Skin epidermis (tissue), 12 donors: ENCODE data around the gene SMURF1.

Experiments used
- H3K27ac ChIP-seq, 21 experiments: fragments of 200-600 bp; sonication (generic) in 11 of 21; one replicate each; pipeline ENCODE4 v1.5.0; 2020; ENCODE audit warnings: mild to moderate bottlenecking in 3 of 21, inconsistent platforms in 2 of 21, moderate library complexity in 2 of 21
- H3K4me3 ChIP-seq, 7 experiments: fragments of 200-600 bp; sonication (generic) in 2 of 7; one replicate each; pipeline ENCODE4 v1.5.0; 2020; ENCODE audit warnings: inconsistent platforms in 2 of 7, mild to moderate bottlenecking in 2 of 7, moderate library complexity in 1 of 7

The SMURF1 gene

GRCh38 chr7:99037327-99037940 lies 106.5 kb downstream of the SMURF1 start:
- Histone ChIP-seq H3K4me3 (no peak overlapping the region), H3K27ac (no peak overlapping the region)

GRCh38 chr7:99036546-99037111 lies 107.3 kb downstream of the SMURF1 start:
- Histone ChIP-seq H3K4me3 (no peak overlapping the region), H3K27ac (no peak overlapping the region)

- Histone ChIP-seq H3K4me3 (no peak overlapping the region), H3K27ac (peak overlapping the region in 1 of 21 experiments; percentile 41)
Observed at GRCh38 chr7:99035723-99036545, 108.0 kb downstream of the SMURF1 start.

- H3K4me3 ChIP-seq = no peak overlapping the region
- H3K27ac ChIP-seq = peak overlapping the region in 2 of 21 experiments; percentile 39 to 57
Observed at GRCh38 chr7:99034932-99035722, 108.8 kb downstream of the SMURF1 start.

- peak overlapping the region in 4 of 21 experiments; percentile 45 to 67 (median 51) for H3K27ac ChIP-seq
- no peak overlapping the region for H3K4me3 ChIP-seq
Observed at GRCh38 chr7:99033765-99034164, 110.1 kb downstream of the SMURF1 start.

GRCh38 chr7:99032928-99033327 lies 111.0 kb downstream of the SMURF1 start:
- peak overlapping the region in 3 of 21 experiments; percentile 45 to 67 (median 53) for H3K27ac ChIP-seq
- no peak overlapping the region for H3K4me3 ChIP-seq

- no peak overlapping the region for H3K4me3 ChIP-seq
- peak overlapping the region in 10 of 21 experiments; percentile 1 to 83 (median 50) for H3K27ac ChIP-seq
Observed at GRCh38 chr7:99031496-99031895, 112.4 kb downstream of the SMURF1 start.

GRCh38 chr7:99030951-99031350 lies 113.0 kb downstream of the SMURF1 start:
- H3K27ac ChIP-seq = peak overlapping the region in 11 of 21 experiments; percentile 23 to 83 (median 61)
- H3K4me3 ChIP-seq = no peak overlapping the region

GRCh38 chr7:99030457-99030856 lies 113.5 kb downstream of the SMURF1 start:
- Histone ChIP-seq H3K4me3 (no peak overlapping the region), H3K27ac (peak overlapping the region in 12 of 21 experiments; percentile 22 to 83 (median 58))

GRCh38 chr7:99029466-99030435 lies 114.2 kb downstream of the SMURF1 start:
- peak overlapping the region in 12 of 21 experiments; percentile 21 to 83 (median 58) for H3K27ac ChIP-seq
- no peak overlapping the region for H3K4me3 ChIP-seq

GRCh38 chr7:99028261-99028973 lies 115.5 kb downstream of the SMURF1 start:
- Histone ChIP-seq H3K27ac (peak overlapping the region in 3 of 21 experiments; percentile 13 to 81 (median 47)), H3K4me3 (no peak overlapping the region)

- no peak overlapping the region for H3K4me3 ChIP-seq
- peak overlapping the region in 2 of 21 experiments; percentile 47 to 81 for H3K27ac ChIP-seq
Observed at GRCh38 chr7:99027841-99028240, 116.1 kb downstream of the SMURF1 start.

GRCh38 chr7:99027241-99027640 lies 116.7 kb downstream of the SMURF1 start:
- no peak overlapping the region for H3K4me3 ChIP-seq
- no peak overlapping the region for H3K27ac ChIP-seq

GRCh38 chr7:99024066-99024465 lies 119.8 kb downstream of the SMURF1 start:
- H3K27ac ChIP-seq = peak overlapping the region in 6 of 21 experiments; percentile 8 to 49 (median 34)
- H3K4me3 ChIP-seq = no peak overlapping the region

- peak overlapping the region in 6 of 21 experiments; percentile 23 to 50 (median 40) for H3K27ac ChIP-seq
- H3K4me3 ChIP-seq = no peak overlapping the region
Observed at GRCh38 chr7:99021941-99022560, 121.9 kb downstream of the SMURF1 start.

GRCh38 chr7:99020413-99020715 lies 123.5 kb downstream of the SMURF1 start:
- Histone ChIP-seq H3K4me3 (no peak overlapping the region), H3K27ac (no peak overlapping the region)

- H3K27ac ChIP-seq = peak overlapping the region in 1 of 21 experiments; percentile 23
- H3K4me3 ChIP-seq = no peak overlapping the region
Observed at GRCh38 chr7:99019523-99020412, 124.1 kb downstream of the SMURF1 start.
